LNCAP (cell line): ENCODE results near the gene CDH12.

ENCODE experiments used
- TF ChIP-seq, protein P1 (sequence below): fragments of 450-650 bp; IDR thresholded peaks from 2 replicates; pipeline ENCODE4 v1.5.1; 2017; ENCODE audit warnings: mild to moderate bottlenecking

CDH12 gene

DNA sequence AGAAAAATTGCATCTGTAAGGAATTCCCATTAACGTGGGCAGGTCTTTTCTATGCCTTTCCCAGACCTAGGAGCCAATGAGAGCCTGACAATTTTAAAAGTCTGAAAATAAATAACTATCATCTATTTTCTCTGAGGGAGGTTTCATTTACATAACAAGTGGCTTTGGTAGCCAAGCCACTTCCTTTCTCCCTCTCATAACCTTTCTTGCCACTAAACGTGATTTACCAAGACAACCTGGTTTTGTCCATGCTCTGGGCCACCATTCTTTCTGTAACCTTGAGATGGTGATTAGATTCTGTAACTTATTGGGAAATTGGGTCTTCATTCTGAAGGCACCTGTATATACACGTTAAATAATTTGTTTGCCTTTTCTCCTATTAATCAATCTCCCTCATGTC lies 1046.9 kb downstream of the CDH12 start:
- TF ChIP-seq, protein P1, sequence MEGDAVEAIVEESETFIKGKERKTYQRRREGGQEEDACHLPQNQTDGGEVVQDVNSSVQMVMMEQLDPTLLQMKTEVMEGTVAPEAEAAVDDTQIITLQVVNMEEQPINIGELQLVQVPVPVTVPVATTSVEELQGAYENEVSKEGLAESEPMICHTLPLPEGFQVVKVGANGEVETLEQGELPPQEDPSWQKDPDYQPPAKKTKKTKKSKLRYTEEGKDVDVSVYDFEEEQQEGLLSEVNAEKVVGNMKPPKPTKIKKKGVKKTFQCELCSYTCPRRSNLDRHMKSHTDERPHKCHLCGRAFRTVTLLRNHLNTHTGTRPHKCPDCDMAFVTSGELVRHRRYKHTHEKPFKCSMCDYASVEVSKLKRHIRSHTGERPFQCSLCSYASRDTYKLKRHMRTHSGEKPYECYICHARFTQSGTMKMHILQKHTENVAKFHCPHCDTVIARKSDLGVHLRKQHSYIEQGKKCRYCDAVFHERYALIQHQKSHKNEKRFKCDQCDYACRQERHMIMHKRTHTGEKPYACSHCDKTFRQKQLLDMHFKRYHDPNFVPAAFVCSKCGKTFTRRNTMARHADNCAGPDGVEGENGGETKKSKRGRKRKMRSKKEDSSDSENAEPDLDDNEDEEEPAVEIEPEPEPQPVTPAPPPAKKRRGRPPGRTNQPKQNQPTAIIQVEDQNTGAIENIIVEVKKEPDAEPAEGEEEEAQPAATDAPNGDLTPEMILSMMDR: no peak

DNA sequence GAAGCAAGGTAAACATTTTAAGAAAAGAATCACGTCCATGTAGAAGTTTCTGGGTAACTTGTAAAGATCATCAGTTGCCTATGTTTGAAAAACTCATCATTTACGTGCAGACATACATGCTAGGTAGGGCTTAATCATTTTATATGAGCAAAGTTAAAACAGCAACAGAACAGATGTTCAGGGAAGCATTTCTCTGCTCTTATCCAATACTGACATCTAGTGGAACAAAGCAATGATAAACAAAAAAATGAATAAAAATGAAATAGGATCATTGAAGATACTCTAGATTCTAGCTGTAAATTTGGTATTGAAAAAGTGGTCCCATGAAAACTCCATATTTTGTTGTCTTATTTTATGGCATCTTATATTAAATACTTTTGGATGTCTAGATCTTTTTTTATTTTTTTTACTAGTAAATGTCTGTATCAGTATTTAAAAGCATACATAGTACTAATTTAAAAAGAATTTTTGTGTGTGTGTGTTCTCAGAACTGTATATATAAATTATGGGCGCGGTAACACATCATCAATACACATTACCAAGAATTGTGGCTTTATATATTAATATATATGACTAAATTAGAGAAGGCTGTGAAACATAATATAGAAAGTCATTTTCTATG lies 1050.2 kb downstream of the CDH12 start:
- TF ChIP-seq, protein P1: peak; percentile 71

DNA sequence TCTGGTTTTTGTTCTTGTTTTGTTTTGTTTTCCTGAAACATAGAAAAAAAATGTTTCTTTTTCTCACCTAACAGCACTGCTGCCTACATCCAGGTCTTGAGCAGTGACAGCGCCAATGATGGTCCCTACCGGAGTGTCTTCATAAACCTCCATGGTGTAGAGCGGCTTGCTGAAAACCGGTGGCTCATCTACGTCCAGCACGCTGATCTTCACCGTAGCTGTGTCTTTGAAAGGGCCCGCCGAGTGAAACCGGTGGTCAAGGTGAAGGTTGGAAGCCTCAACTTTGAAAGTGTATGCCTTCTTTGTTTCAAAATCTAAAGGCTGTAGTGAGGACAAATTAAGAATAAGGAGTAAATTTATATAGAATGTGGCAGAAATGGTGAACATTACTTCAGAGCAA lies 1051.0 kb downstream of the CDH12 start:
- TF ChIP-seq, protein P1: no peak

DNA sequence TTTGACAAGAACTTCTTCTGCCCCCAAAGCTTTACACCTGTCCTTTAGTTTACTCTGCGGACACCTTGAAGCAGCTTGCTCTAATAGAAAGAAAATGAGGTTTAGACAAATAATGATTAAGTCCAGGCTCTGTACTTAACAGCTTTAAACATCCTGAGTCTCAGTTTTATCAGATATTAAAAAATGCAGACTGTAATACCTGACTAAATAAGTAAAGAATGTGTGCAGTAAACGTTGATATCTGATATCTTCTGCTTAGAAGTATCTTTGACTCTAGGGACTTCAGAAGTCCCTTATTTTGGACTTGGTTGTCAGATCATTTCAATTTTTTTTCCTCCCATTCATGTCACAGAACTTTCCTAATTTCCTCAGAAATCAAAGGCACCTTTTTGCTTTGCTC lies 1060.4 kb downstream of the CDH12 start:
- TF ChIP-seq, protein P1: no peak

DNA sequence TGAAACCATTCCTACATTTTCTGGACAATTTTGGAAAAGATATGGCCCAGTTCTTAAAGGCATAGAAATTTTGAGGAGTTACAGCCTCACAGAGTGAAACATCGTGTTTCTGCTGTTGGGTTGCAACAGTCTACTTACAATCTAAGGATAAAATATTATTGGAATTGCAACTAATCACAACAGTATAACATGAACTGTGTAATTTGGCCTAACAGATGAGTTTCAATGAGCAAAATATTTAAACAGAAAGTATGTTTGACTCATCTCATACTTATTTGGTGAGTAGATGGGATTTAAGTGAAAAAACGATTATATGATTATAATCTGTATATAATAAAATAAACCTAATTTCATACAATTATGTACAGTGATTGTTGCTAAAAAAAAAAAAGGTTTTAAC lies 1061.8 kb downstream of the CDH12 start:
- TF ChIP-seq, protein P1: no peak

DNA sequence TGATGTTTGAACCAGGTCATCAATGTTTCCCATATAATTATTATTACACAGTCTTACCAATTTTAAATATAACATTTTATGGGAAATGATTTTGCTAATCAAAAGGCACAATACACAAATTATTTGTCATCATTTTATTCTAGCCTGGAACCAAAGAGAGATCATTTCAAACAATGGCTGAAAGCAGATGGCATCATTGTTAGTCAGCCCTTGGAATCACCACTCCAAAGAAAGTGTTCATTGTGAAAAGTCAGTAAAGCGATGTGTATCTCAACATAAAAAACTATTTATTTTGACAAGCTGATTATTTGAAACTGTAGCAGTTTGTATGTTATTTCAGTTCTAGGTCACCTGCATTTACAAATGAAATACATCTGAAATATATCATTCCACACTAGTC lies 1068.7 kb downstream of the CDH12 start:
- TF ChIP-seq, protein P1: no peak

DNA sequence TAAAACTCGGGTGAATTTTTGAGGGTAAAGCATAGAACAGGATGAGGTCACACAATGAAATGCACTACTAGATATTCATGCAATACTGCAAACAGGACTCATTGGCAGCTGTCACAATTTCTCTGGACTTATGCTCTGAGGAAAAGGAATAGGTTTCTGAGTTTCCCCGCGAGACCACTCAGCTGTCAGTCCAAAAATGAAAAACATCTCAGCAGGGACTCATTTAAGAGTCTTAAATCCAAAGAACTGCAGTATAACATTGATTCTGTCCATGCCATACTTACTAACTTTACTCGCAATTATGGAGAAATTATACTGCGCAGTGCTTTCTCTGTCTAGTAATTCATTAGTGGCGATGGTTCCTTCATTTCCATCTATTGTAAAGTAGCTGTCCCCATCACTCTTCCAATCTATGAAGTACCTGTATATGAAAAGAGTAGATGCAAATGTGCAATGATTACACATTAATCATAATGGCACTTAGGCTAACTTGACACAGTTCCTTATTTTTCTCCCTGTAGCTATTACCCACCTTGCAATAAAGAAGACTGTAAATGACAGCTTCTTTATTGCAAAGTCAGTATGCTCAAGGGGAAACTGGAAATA lies 1070.0 kb downstream of the CDH12 start:
- TF ChIP-seq, protein P1: no peak

DNA sequence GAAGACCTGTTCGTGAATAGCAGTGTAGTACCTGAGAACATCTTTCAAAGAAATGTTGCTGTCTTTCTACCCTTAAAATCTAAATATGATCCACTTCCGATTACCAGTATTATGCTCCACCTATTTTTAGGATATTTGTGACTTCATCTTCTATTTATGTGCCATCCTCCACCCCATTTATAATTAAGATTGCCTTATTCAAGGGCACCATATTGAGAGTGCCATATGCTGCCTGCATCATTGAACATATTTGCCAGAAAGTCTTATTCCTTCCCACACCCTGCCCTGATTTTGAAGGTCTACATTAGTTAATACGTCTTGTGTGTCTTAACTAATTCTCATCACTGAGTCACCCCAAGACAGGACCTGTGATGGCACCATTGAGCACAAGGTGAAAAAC lies 1076.7 kb downstream of the CDH12 start:
- TF ChIP-seq, protein P1: no peak
